Thoracic aorta (tissue), 2 donors: ENCODE data around the gene NRARP. TPM values are rescaled to one million over a fixed set of nuclear protein-coding genes. Genes with fewer than 3 reads are reported as not detected.

Experiments used
- ATAC-seq: fragments of 150-250 bp; one replicate; pipeline ENCODE4 v1.8.0; 2017; ENCODE audit warnings: low read depth; ENCODE audit not compliant: insufficient number of reproducible peaks, low FRiP score
- DNase-seq: peaks from one replicate; pipeline ENCODE4 v3.0.0-alpha.2; 2020; ENCODE audit warnings: low spot score
- H3K27ac ChIP-seq, 2 donors: fragments of 200-600 bp; sonication (generic); 1 replicate in 1 of 2; 2 replicates in 1 of 2; pipeline ENCODE4 v1.5.1; 2016; ENCODE audit warnings: mild to moderate bottlenecking in 2 of 2, moderate library complexity in 2 of 2
- H3K27me3 ChIP-seq: fragments of 200-600 bp; sonication (generic); replicated peaks from 2 replicates; pipeline ENCODE4 v1.6.0; 2016; ENCODE audit warnings: mild to moderate bottlenecking; ENCODE audit not compliant: insufficient read depth
- H3K36me3 ChIP-seq: fragments of 200-600 bp; sonication (generic); one replicate; pipeline ENCODE4 v1.5.1; 2016
- H3K4me1 ChIP-seq, 2 donors: fragments of 200-600 bp; sonication (generic); 1 replicate in 1 of 2; 2 replicates in 1 of 2; pipeline versions ENCODE4 v1.5.1 to v1.6.0; 2016; ENCODE audit warnings: low read depth in 2 of 2, mild to moderate bottlenecking in 1 of 2; ENCODE audit not compliant: control insufficient read depth in 1 of 2
- H3K4me3 ChIP-seq: fragments of 200-600 bp; sonication (generic); 2 replicates; pipeline ENCODE4 v1.5.1; 2016; ENCODE audit warnings: mild to moderate bottlenecking
- H3K9me3 ChIP-seq: fragments of 200-600 bp; sonication (generic); 2 replicates; pipeline ENCODE4 v1.5.1; 2016
- CTCF ChIP-seq: fragments of 200-600 bp; sonication (generic); IDR thresholded peaks from one replicate; pipeline ENCODE4 v1.5.1; 2019; ENCODE audit warnings: antibody characterized with exemption
- total RNA-seq, 2 donors: library from RNA; depleted of rRNA; stranded (reverse); fragments of >200 nt; gene quantifications; one replicate each; pipeline versions ENCODE4 v1.1.0 to v1.2.3, GENCODE V29; 2016

The NRARP gene
- total RNA-seq, 2 donors from 2014 or later, result 8.5 to 16.9 TPM

- Histone ChIP-seq H3K27me3 (peaks cover 12% of the 10 kb centered on the region), H3K27ac (no peak overlapping the region), H3K9me3 (no peaks in the 10 kb centered on the region), H3K36me3 (no peaks in the 10 kb centered on the region), H3K4me3 (no peak overlapping the region), H3K4me1 (peaks cover 17 to 26% of the 10 kb centered on the region in 2 donors)
- TF ChIP-seq CTCF, result no peak
- ATAC-seq (no peak), DNase-seq (no peak)
These were observed 4.1 kb downstream of the NRARP start for GRCh38 chr9:137297966-137298365.

- DNase-seq (no peak), ATAC-seq (no peak)
- TF ChIP-seq CTCF, result no peak
- Histone ChIP-seq H3K36me3 (no peaks in the 10 kb centered on the region), H3K4me3 (no peak overlapping the region), H3K27me3 (peaks cover 12% of the 10 kb centered on the region), H3K9me3 (no peaks in the 10 kb centered on the region), H3K27ac (peak overlapping the region in 1 of 2 donors; percentile 34), H3K4me1 (peaks cover 17 to 20% of the 10 kb centered on the region in 2 donors)
These were observed 5.1 kb downstream of the NRARP start for GRCh38 chr9:137296670-137297664.

- Histone ChIP-seq H3K27me3 (peaks cover 12% of the 10 kb centered on the region), H3K36me3 (no peaks in the 10 kb centered on the region), H3K4me3 (peak overlapping the region; percentile 63), H3K9me3 (no peaks in the 10 kb centered on the region), H3K27ac (peak overlapping the region in 1 of 2 donors; percentile 34), H3K4me1 (peaks cover 14 to 15% of the 10 kb centered on the region in 2 donors)
- no peak for TF ChIP-seq CTCF
- ATAC-seq, result no peak
- no peak for DNase-seq
These were observed 6.0 kb downstream of the NRARP start for GRCh38 chr9:137295849-137296669.

- no peak for TF ChIP-seq CTCF
- Histone ChIP-seq H3K9me3 (no peaks in the 10 kb centered on the region), H3K4me1 (peaks cover 6 to 8% of the 10 kb centered on the region in 2 donors), H3K4me3 (peak overlapping the region; percentile 63), H3K36me3 (no peaks in the 10 kb centered on the region), H3K27me3 (peaks cover 12% of the 10 kb centered on the region), H3K27ac (no peak overlapping the region)
- no peak for ATAC-seq
- DNase-seq, result no peak
These were observed 6.7 kb downstream of the NRARP start for GRCh38 chr9:137295238-137295811.
